SU-DHL-6 (cell line): ENCODE measurements around the gene FRK.

Experiments
- EZH2phosphoT487 ChIP-seq: fragments of 200-600 bp; sonication (generic), shearing (Covaris generic); conservative IDR thresholded peaks from 2 replicates; pipeline ENCODE4 v1.6.1; 2018; ENCODE audit warnings: mild to moderate bottlenecking, antibody characterized with exemption, low read length, moderate library complexity, mixed read lengths
- TF ChIP-seq, protein P1 (sequence below): fragments of 200-600 bp; sonication (generic); IDR thresholded peaks from one replicate; pipeline ENCODE4 v1.5.1; 2017; ENCODE audit warnings: antibody characterized with exemption, mild to moderate bottlenecking, low read length, moderate library complexity; ENCODE audit not compliant: insufficient read depth, poor library complexity, severe bottlenecking

GRCh38 chr6:115890238-115890637 lies 170.5 kb downstream of the FRK start:
- TF ChIP-seq, protein P1, sequence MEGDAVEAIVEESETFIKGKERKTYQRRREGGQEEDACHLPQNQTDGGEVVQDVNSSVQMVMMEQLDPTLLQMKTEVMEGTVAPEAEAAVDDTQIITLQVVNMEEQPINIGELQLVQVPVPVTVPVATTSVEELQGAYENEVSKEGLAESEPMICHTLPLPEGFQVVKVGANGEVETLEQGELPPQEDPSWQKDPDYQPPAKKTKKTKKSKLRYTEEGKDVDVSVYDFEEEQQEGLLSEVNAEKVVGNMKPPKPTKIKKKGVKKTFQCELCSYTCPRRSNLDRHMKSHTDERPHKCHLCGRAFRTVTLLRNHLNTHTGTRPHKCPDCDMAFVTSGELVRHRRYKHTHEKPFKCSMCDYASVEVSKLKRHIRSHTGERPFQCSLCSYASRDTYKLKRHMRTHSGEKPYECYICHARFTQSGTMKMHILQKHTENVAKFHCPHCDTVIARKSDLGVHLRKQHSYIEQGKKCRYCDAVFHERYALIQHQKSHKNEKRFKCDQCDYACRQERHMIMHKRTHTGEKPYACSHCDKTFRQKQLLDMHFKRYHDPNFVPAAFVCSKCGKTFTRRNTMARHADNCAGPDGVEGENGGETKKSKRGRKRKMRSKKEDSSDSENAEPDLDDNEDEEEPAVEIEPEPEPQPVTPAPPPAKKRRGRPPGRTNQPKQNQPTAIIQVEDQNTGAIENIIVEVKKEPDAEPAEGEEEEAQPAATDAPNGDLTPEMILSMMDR, result no peak
- no peak for TF ChIP-seq EZH2phosphoT487
